B cell (primary cell): ENCODE results near the gene SHC4.

Experiments used
- CTCF ChIP-seq: fragments of 200-600 bp; IDR thresholded peaks from one replicate; pipeline ENCODE4 v1.8.0; 2022; ENCODE audit warnings: antibody characterized with exemption, mild to moderate bottlenecking
- EZH2 ChIP-seq: IDR thresholded peaks from 2 replicates; pipeline ENCODE4 v1.6.1; 2012; ENCODE audit warnings: borderline replicate concordance, low read depth, mild to moderate bottlenecking, moderate library complexity, low read length; ENCODE audit not compliant: insufficient read depth, poor library complexity, severe bottlenecking

GRCh38 chr15:48963524-48964113 lies at the start of gene SHC4:
- TF ChIP-seq CTCF (no peak), EZH2 (no peak)
